ENCODE results near the gene PAK6. TPM values are rescaled to one million over a fixed set of nuclear protein-coding genes. Genes with fewer than 3 reads are reported as not detected.

Gene PAK6
- total RNA-seq, 1 donor from 2014 or later, result 29.5 TPM

DNA sequence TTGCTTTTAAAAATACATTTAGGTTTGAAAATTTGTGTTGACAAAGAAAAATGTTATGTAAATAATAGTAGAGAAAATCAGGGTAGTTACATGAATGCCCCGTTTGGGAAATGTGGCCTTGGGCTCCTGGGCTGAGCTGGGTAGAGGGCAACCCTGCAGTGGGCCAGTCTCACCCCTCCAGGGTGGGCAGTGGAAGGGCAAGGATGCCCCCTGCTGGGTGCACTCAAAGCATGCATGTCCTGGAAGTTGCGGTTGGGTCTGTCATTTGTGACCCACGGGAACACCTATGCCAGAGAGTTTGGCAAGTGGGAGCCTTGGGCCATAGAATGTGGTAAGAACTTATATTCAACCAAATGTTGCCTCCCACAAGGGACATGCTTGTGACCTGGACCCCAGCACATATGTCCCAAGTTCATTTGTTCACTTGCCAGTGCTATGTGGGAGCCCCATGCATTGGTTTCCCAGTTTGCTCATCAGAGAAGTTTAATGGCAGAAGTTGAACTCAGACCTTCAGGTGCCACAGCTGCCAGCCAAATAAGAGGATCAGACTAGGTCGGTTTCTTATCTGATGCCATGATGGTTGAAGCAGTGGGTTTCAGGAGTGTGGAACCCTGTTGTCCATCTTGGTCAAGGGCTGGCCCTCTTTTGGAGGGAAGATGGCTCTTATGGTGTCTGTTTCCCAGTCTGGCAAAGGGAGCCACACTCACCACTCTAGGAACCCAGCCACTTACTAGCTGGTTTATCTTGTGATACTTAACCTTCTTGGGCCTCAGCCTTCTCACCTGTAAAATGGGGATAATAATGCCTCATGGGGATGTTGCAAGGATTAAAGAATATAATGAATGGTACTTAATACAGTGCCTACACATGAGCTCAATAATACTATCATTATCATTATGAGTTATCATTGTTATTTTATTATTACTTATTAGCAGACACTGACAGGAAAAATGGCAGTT lies 71.4 kb downstream of the PAK6 start:
- no peak for DNase-seq (ENCODE audit: low spot score)

DNA sequence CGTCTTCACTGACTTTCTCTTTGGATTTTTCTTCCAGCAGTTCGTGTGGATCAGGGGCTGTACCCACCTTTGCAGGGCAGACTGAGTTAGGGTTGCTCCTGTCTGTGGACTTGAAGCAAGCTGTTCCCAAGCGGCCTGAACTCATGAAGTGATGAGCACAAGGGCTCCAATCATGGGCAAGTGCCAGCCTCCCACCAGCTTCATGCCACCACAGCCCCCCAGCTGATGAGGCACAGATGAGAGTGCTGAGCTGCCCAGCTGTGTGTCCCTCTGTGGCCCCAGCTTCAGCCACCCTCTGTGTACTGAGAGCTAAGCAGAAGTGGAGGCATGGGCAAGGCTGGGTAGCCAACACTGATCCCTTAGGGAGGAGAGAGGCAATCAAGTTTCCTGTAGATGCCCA lies 72.1 kb downstream of the PAK6 start:
- no peak for DNase-seq (ENCODE audit: low spot score)

DNA sequence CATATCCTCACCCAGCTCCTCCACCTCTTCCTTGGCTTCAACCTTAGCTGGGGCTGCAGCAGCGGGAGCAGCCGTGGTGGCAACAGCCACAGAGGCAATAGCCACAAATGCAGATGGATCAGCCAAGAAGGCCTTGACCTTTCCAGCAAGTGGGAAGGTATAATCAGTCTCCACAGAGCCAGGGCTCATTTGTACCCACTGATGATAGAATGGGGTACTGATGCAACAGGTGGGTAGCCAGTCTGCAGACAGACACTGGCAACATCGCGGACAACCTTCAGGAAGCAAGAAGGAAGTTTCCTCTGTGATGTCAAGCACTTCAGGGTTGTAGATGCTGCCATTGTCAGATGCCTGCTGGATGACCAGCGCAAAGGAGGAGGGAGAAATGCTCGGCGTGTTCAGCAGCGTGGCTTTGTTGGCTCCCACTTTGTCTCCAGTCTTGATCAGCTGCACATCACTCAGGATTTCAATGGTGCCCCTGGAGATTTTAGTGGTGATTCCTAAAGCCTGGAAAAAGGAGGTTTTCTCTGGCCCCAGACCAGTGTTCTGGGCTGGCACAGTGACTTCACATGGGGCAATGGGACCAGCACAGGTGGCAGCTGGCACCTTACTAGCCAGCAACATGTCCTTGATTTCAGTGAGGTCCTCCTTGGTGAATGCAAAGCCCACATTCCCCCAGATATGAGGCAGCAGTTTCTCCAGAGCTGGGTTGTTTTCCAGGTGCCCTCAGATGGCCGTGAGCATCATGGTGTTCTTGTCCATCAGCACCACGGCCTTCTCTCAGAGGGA lies 73.7 kb downstream of the PAK6 start:
- DNase-seq (ENCODE audit: low spot score), result no peak

DNA sequence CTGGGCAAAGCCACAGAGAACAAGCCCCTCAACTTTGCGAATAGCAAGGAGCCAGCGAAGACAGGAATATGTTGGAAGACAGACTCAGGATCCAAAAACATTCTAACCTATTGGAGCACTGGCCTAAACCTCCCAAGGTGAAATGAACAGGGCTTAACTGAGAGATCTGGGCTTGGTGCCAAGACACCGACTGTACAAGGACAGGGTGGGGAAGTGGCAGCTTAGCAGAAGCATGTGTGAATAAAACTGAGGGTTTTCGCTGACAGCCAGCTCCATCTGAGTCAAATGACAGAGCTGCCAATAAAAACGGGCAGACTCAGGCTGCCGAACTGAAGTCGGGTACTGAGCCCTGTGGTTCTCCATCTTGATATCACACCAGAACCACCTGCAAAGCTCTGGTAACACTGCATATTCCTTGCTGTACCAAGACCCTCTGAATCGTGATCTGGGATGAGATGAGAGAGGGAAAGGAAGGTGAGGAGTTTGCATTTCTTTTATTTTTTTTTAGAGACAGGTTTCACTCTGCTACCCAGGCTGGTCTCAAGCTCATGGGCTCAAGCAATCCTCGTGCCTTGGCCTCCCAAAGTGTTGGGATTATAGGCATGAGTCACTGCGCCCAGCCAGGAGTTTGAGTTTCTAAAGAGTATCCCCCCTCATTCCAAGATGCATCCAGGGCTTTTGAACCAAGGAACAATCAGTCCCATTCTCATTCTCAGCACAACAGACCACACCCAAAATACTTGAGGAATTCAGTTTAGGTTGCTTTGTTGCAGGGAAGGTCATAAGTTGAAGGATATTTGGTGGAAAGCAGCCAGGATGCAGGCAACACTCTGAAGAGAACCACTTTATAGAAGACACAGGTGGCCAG lies 74.9 kb downstream of the PAK6 start:
- DNase-seq (ENCODE audit: low spot score), result peak; percentile 75

DNA sequence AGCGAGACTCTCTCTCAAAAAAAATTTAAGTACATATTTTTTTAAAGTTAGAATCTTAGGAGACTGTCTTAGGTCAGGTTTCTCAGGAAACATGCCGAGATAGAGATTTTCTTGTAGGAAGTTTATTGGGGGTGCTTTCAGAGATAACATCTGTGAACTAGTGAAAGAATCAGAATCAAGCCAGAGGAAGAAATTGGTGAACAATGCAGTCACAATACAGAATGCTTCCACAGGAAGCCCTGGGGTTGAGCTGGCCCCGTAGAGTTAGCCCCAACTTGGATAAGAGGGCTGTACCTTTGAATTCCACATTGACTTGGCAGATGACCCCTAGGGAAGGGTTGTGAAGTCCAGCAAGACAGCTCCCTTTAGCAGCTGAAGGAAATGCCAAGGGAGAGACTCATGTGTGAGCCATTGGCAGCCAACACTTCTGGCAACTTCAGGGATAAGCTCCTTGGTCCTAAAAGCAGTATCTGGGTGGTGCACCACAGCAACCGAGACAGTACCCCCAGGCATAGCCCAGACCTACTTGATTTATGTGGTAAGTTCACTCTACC lies 75.9 kb downstream of the PAK6 start:
- no peak for DNase-seq (ENCODE audit: low spot score)

DNA sequence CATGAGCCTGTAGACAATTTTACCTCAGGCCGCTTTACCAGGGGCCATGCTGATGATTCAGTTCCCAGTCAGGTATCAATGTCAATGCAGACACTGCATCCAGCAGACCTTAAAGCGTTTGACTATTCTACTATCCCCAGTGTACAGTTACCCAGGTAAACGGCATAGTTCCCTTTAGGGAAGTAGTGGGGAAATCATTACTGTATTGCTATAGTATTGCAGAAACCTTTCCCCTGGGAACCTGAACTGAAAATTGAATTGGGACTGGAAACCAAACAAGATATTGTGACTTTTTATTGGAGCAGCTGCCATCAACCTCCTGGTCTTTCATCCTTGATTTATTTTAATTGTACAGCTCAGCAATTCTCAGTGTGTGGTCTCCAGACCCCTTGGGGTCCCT lies 78.1 kb downstream of the PAK6 start:
- DNase-seq (ENCODE audit: low spot score), result no peak

DNA sequence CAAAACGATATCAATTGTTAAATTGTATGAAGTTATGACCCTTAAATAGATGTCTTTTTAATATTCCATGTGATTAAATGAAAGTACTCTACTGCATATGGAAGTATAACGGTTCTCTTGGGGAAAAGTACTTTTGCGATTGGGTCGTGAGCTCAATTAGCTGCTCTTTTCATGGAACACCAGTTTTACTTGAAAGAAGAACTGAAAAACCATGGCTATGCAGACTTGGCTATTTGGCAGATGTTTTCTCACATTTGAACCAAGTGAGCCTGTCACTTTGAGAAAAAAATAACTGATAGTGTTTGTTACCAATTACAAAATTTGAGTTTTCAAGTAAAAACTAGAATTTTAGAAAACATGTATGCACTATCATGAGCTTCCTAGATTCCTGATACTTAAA lies 78.7 kb downstream of the PAK6 start:
- no peak for DNase-seq (ENCODE audit: low spot score)

DNA sequence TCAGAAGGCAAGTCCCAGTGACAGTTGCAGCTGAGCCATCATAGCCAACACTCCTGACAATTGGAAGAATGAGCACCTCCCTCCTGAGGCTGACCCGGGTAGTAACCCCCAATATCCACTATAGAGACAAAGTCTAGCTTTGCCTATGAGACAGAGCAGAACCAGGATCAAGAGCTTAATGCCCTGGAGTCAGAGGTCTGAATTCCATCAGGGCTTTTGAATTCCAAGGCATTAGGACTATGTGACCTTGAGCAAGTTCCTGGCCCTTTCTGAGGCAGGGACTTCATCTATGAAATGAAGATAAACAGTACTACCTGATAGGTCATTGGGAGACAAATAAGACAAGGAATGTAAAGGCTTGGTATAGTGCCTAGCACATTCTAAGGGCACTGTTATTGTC lies 81.5 kb downstream of the PAK6 start:
- no peak for DNase-seq (ENCODE audit: low spot score)

DNA sequence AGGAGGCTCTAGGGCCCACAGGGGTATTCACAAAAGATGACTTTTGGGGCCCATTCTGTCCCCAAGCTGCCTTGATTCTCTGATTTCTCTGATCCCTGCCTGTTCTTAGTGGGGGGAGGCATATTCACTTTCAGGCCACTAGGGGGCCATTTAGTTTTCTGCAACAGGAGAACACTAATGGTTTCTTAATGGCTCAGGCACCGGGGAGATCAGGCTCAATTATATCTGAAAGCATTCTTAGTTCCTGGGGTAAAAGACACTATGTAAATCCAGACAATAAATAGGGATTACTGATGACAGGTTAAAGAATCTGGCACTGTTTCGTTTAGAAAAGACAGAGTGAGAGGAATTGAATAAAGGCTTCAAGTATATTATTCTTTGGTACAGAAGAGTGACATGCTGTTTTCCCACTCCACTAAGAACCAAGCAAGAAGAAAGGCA lies 82.1 kb downstream of the PAK6 start:
- no peak for DNase-seq (ENCODE audit: low spot score)

DNA sequence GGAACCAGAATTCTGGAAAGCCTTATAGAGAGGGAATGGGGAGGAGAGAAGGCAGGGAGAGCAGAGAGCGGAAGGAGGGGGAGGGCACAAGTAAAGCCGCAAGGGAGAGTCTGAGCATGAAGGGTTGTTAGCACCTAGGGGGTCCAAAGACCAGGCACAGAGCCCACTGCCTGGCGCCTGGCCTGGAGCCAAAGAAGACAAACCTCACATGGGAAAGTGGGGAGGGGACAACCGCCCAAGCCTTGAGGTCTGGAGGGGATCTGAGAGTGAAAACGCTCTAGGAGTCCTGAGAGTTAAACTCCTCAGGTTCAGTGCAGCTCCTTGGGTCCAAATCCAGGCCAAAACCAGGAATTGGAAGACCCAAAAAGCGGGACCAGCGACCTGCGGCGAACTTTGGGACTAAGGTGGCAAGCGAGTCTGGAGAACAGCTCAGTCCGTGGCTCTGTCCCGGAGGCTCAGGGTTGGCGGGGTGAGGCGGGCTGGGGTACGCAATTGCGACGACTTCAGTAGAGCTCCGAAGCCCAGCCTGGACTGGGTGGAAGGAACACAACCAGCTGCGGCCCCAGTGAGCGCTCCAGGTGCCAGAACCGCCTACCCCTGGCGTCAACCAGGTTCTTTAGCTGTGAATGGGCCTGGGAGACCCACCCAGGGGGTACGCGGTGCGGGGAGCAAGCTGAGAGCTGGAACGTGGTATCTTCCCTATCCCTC lies 83.8 kb downstream of the PAK6 start:
- DNase-seq (ENCODE audit: low spot score), result no peak

DNA sequence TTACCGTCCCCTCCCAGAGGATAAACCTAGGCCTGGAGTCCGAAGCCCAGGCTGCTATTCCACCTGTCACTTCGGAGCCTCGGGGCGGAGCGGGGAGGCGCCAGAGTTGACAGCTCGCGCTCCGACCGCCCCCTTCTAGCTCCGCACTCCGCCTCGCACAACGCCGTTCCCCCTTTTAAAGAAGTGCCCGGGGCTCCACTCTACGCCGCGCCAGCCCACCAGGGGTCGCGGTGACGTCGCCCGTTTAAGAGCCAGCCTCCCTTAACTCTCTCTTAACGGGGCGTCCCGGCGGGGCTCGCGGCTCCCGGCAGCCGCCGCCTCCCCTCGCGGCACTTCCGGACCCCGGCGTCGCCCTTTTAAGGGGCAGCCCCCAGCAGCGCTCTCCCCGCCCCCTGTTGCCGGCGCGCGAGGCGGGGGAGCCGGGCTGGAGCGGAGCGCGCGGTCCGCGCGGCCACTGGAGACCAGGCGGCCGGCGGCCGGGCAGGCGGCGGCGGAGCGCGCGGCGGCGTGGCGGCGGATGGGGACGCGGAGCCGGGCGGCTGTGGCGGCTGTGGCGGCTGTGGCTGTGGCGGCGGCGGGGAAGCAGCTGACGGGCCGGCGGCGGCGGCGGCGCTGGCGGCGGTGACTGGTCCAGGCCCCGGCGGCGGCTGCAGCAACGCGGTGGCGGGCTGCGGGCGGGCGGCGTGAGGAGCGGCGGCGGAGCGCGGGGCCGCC lies 84.5 kb downstream of the PAK6 start, which contains the start of gene INAFM2:
Gene INAFM2, plus strand, starts transcription at position 454 of the 714 bp plus-strand sequence. CDS start 364 bp downstream, outside the sequence.
- DNase-seq (ENCODE audit: low spot score), result peak; percentile 92

DNA sequence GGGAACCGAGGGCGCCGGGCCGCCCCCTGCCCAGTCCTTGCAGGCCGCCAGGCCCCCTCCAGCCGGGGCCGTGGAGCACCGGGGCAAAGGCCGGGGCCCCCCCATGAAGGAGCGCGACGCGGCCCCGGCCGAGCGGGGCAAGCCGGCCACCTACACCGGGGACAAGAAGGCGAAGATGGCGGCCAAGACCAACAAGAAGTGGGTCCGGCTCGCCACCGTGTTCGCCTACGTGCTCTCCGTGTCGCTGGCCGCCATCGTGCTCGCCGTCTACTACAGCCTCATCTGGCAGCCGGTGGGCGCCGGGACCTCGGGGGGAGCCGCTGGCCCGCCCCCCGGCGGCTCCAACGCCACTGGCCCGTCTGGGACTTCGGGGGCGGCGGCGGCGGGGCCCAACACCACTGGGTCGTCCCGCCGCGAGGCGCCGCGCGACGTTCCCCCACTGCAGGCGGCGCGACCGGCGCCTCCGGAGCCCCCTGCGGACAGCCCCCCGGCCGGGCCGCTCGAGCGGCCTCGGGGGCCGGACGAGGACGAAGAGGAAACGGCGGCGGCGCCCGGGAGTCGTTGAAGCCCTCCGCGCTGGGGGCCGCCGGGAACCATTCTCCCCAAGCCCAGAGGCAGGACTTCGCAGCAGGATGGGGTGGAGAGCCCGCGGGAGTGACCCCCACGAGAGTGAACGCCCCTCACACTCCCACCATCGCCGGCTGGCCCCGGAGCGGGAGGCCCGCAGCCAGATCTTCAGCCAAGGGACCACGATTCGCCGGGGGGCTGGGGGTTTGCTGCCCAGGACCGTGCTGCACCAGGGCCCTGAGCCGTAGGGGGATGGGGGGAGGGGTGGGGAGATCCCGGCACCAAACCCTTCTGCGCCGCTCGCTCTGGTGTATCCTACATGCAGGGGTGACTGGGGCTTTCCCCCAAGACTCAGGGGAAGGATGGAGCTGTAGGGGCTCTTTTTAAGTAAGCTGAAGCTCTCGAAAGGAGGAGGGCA lies 85.4 kb downstream of the PAK6 start:
- DNase-seq (ENCODE audit: low spot score), result no peak

DNA sequence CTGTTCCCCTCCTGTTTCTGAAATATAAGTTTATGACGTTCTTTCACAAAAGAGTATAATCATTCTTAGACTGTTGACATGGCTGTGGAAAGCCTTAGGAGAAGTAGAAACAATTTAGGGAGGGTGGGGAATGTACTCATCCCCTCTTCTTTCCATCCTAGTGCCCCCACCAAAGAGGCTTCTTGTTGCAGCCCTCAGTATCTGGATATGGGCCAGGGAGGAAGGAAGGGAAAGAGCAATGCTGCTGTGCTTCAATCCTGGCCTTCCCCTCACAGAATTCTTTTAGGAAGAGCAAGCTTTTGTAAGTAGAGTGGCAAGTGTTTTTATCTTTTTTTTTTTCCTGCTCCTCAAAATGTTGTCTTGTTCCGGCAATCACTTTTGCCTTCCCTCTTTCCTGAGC lies 86.3 kb downstream of the PAK6 start:
- no peak for DNase-seq (ENCODE audit: low spot score)

DNA sequence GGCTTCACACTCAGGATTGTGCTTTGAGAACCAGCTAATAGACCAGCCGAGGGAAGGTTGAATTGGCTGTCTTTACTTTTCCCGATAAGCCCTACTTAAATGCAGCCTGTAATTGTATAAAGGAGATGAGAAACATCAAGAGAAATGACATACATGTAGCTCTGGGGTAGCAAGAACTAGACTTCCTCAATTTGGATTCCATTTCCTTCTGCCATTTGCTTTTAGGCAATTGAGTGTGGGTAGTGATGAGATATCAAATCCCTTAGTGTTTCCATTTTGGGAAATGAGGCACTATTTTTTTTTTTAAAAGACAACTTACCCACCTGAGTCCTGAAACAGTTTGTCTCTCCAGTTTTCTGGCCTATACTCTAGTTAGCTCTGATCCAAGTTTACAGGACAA lies 86.8 kb downstream of the PAK6 start:
- no peak for DNase-seq (ENCODE audit: low spot score)

Other genes starting within 250 kb of the PAK6 start
- 157 TPM for gene SRP14, start 199.9 kb upstream of the PAK6 start, total RNA-seq
- 8.3 TPM for gene BMF, start 130.2 kb upstream of the PAK6 start, total RNA-seq
- 1.9 TPM for gene BUB1B, start 78.0 kb upstream of the PAK6 start, total RNA-seq
- gene ANKRD63, start 44.0 kb downstream of the PAK6 start, total RNA-seq, result not detected
- 26.9 TPM for gene PLCB2, start 68.9 kb downstream of the PAK6 start, total RNA-seq
- 26.2 TPM for gene INAFM2, start 84.6 kb downstream of the PAK6 start, total RNA-seq
- 56.5 TPM for gene CCDC9B, start 101.9 kb downstream of the PAK6 start, total RNA-seq
- gene PHGR1, start 112.0 kb downstream of the PAK6 start, total RNA-seq, result not detected
- 0.60 TPM for gene DISP2, start 119.2 kb downstream of the PAK6 start, total RNA-seq
- gene KNSTRN, start 143.7 kb downstream of the PAK6 start, total RNA-seq, result 8.7 TPM
- 109 TPM for gene IVD, start 166.7 kb downstream of the PAK6 start, total RNA-seq
- 29.0 TPM for gene BAHD1, start 201.9 kb downstream of the PAK6 start, total RNA-seq
- gene CHST14, start 231.9 kb downstream of the PAK6 start, total RNA-seq, result 18.0 TPM

All from ureter (tissue), 1 donor.